IMR-90 (cell line): ENCODE data around the gene CERS6. TPM values are rescaled to one million over a fixed set of nuclear protein-coding genes. Genes with fewer than 3 reads are reported as not detected.

Experiments
- ATAC-seq: fragments of 200-7000 bp; cut with Tn5 transposase; 2 replicates; pipeline ENCODE4 v1.9.1; 2020; ENCODE audit warnings: low read depth, mild to moderate bottlenecking, moderate library complexity
- BruUV-seq: library from RNA; stranded (reverse); fragments of 400-500 nt; replicated peaks from 2 replicates; lab custom pipeline; 2021; lab: Mats Ljungman, UMichigan
- CTCF ChIA-PET: fragments of 300-600 bp; formaldehyde crosslinking; extraction: SDS; loops from one replicate; lab custom pipeline; 2021; ENCODE audit warnings: antibody characterized with exemption; lab: Yijun Ruan, JAX
- POLR2A ChIA-PET: fragments of 300-600 bp; sonication (Branson Sonifier 250); formaldehyde crosslinking; loops from one replicate; lab custom pipeline; 2022; ENCODE audit warnings: antibody characterized with exemption; ENCODE audit not compliant: unreplicated experiment; lab: Charles Lee
- DNase-seq: peaks from one replicate; pipeline ENCODE4 v3.0.0; 2013
- H2AFZ ChIP-seq: replicated peaks from 2 replicates; pipeline ENCODE3; 2013; ENCODE audit warnings: low read length, mild to moderate bottlenecking; ENCODE audit not compliant: poor library complexity
- H2AK5ac ChIP-seq: 2 replicates; pipeline ENCODE4 v1.6.1; 2013; ENCODE audit warnings: low read depth, low read length, inconsistent platforms
- H2AK9ac ChIP-seq: replicated peaks from 2 replicates; pipeline ENCODE3; 2013; ENCODE audit warnings: mild to moderate bottlenecking, low read depth, low read length, moderate library complexity; ENCODE audit not compliant: poor library complexity
- H2BK120ac ChIP-seq: 2 replicates; pipeline ENCODE4 v1.6.1; 2013; ENCODE audit warnings: low read depth, low read length, inconsistent platforms
- H2BK15ac ChIP-seq: 3 replicates; pipeline ENCODE4 v1.6.1; 2013; ENCODE audit warnings: low read depth, low read length, inconsistent platforms
- H2BK20ac ChIP-seq: 2 replicates; pipeline ENCODE4 v1.6.1; 2013; ENCODE audit warnings: low read depth, mild to moderate bottlenecking, inconsistent platforms, low read length, moderate library complexity
- H2BK5ac ChIP-seq: 2 replicates; pipeline ENCODE4 v1.6.1; 2013; ENCODE audit warnings: mild to moderate bottlenecking, low read depth, low read length, inconsistent platforms; ENCODE audit not compliant: poor library complexity, severe bottlenecking
- H3K14ac ChIP-seq: replicated peaks from 2 replicates; pipeline ENCODE4 v1.6.1; 2013; ENCODE audit warnings: low read depth, low read length, inconsistent platforms
- H3K18ac ChIP-seq: 2 replicates; pipeline ENCODE4 v1.6.1; 2013; ENCODE audit warnings: low read depth, low read length, control low read depth
- H3K23ac ChIP-seq: 2 replicates; pipeline ENCODE4 v1.6.1; 2013; ENCODE audit warnings: low read depth, low read length, inconsistent platforms
- H3K27ac ChIP-seq: 2 replicates; pipeline ENCODE4 v1.5.1; 2013; ENCODE audit warnings: mild to moderate bottlenecking, control low read depth, low read length; ENCODE audit not compliant: insufficient read depth
- H3K27me3 ChIP-seq: 2 replicates; pipeline ENCODE4 v1.6.1; 2013; ENCODE audit warnings: low read length; ENCODE audit not compliant: control insufficient read depth, insufficient read depth
- H3K36me3 ChIP-seq: 2 replicates; pipeline ENCODE4 v1.6.1; 2013; ENCODE audit warnings: low read length, mixed read lengths; ENCODE audit not compliant: control insufficient read depth, insufficient read depth
- H3K4ac ChIP-seq: 2 replicates; pipeline ENCODE4 v1.6.1; 2013; ENCODE audit warnings: low read depth, low read length, inconsistent platforms
- H3K4me1 ChIP-seq: 2 replicates; pipeline ENCODE4 v1.6.1; 2013; ENCODE audit warnings: low read length, mixed read lengths; ENCODE audit not compliant: control insufficient read depth, insufficient read depth
- H3K4me2 ChIP-seq: 2 replicates; pipeline ENCODE4 v1.6.1; 2013; ENCODE audit warnings: low read depth, mild to moderate bottlenecking, control low read depth, low read length, moderate library complexity
- H3K4me3 ChIP-seq: 2 replicates; pipeline ENCODE4 v1.5.1; 2013; ENCODE audit warnings: low read depth, mild to moderate bottlenecking, control low read depth, low read length, moderate library complexity; ENCODE audit not compliant: insufficient read depth
- H3K56ac ChIP-seq: 2 replicates; pipeline ENCODE4 v1.6.1; 2013; ENCODE audit warnings: low read length, inconsistent platforms; ENCODE audit not compliant: insufficient read depth; ENCODE audit errors: extremely low read depth
- H3K79me1 ChIP-seq, 2 experiments: 2 replicates each; pipeline ENCODE4 v1.6.1; 2013; ENCODE audit warnings: low read length in 2 of 2, inconsistent platforms in 1 of 2, low read depth in 1 of 2
- H3K9ac ChIP-seq: 2 replicates; pipeline ENCODE4 v1.6.1; 2013; ENCODE audit warnings: low read depth, low read length, control low read depth
- H3K9me1 ChIP-seq: 2 replicates; pipeline ENCODE4 v1.6.1; 2013; ENCODE audit warnings: low read length, inconsistent platforms; ENCODE audit not compliant: insufficient read depth
- H3K9me3 ChIP-seq: 2 replicates; pipeline ENCODE4 v1.6.1; 2013; ENCODE audit warnings: low read length; ENCODE audit not compliant: control insufficient read depth, insufficient read depth
- H4K20me1 ChIP-seq: 2 replicates; pipeline ENCODE4 v1.6.1; 2013; ENCODE audit warnings: low read length, inconsistent platforms; ENCODE audit not compliant: insufficient read depth
- H4K5ac ChIP-seq: 2 replicates; pipeline ENCODE4 v1.6.1; 2013; ENCODE audit warnings: mild to moderate bottlenecking, low read depth, low read length, control low read depth
- H4K8ac ChIP-seq, 2 experiments: 2 replicates each; pipeline ENCODE4 v1.6.1; 2013; ENCODE audit warnings: low read depth in 2 of 2, low read length in 2 of 2, control low read depth in 1 of 2, inconsistent platforms in 1 of 2
- H4K91ac ChIP-seq: 2 replicates; pipeline ENCODE4 v1.6.1; 2013; ENCODE audit warnings: low read depth, low read length, inconsistent platforms; ENCODE audit not compliant: insufficient read depth
- CEBPB ChIP-seq: IDR thresholded peaks from 2 replicates; pipeline ENCODE4 v1.6.1; 2012; ENCODE audit warnings: low read depth, low read length, improper control_type of control experiment
- CHD1 ChIP-seq: IDR thresholded peaks from 2 replicates; pipeline ENCODE4 v1.6.1; 2012; ENCODE audit warnings: low read depth, low read length, improper control_type of control experiment
- MAZ ChIP-seq: IDR thresholded peaks from 2 replicates; pipeline ENCODE4 v1.6.1; 2012; ENCODE audit warnings: low read depth, mild to moderate bottlenecking, low read length, improper control_type of control experiment, moderate library complexity, borderline replicate concordance
- MXI1 ChIP-seq: IDR thresholded peaks from 2 replicates; pipeline ENCODE4 v1.6.1; 2012; ENCODE audit warnings: low read depth, mild to moderate bottlenecking, low read length, moderate library complexity, borderline replicate concordance
- NFE2L2 ChIP-seq: fragments of 150-350 bp; IDR thresholded peaks from 2 replicates; pipeline ENCODE4 v1.6.1; 2016; ENCODE audit warnings: low read depth, mild to moderate bottlenecking, low read length
- RCOR1 ChIP-seq: IDR thresholded peaks from 2 replicates; pipeline ENCODE4 v1.6.1; 2012; ENCODE audit warnings: mild to moderate bottlenecking, low read length, improper control_type of control experiment; ENCODE audit not compliant: insufficient replicate concordance
- RFX5 ChIP-seq: IDR thresholded peaks from 2 replicates; pipeline ENCODE4 v1.8.0; 2012; ENCODE audit warnings: low read depth, mild to moderate bottlenecking, low read length, moderate library complexity
- SMC3 ChIP-seq: fragments of 150-350 bp; IDR thresholded peaks from 2 replicates; pipeline ENCODE4 v1.6.1; 2016; ENCODE audit warnings: low read depth, mild to moderate bottlenecking, antibody characterized with exemption, low read length, moderate library complexity
- USF2 ChIP-seq: fragments of 150-350 bp; IDR thresholded peaks from 2 replicates; pipeline ENCODE4 v1.6.1; 2017; ENCODE audit warnings: mild to moderate bottlenecking, antibody characterized with exemption, low read length, low read depth
- dilution Hi-C: fragments of 300-500 bp; cut with HindIII; formaldehyde crosslinking; loops from one replicate; pipeline ENCODE4 v1.14.3; 2018; ENCODE audit warnings: low sequenced_read_pairs; ENCODE audit not compliant: unreplicated experiment
- in situ Hi-C: fragments of 300-500 bp; cut with MboI; formaldehyde crosslinking; loops from 3 replicates; pipeline ENCODE4 v1.14.3; 2019; ENCODE audit warnings: low sequenced_read_pairs, inconsistent platforms, mixed read lengths
- intact Hi-C: fragments of 100-400 bp; cut with micrococcal nuclease; formaldehyde crosslinking; loops from 2 replicates; pipeline ENCODE4 v1.10.0; 2022
- polyA plus RNA-seq, 3 experiments: library from polyadenylated mRNA; depleted of rRNA; stranded (reverse); fragments of >200 nt; gene quantifications; 2 replicates each; pipeline ENCODE4 v1.2.3, GENCODE V29; 2012; ENCODE audit warnings: low replicate concordance in 1 of 3
- total RNA-seq: library from RNA; depleted of rRNA; stranded (reverse); fragments of >200 nt; gene quantifications from 2 replicates; pipeline ENCODE4 v1.2.3, GENCODE V29; 2012

CERS6 gene
- total and polyA plus RNA-seq, 2 of the 4 experiments (the other 2 are of a cell fraction): 2.1 to 5.7 TPM

DNA sequence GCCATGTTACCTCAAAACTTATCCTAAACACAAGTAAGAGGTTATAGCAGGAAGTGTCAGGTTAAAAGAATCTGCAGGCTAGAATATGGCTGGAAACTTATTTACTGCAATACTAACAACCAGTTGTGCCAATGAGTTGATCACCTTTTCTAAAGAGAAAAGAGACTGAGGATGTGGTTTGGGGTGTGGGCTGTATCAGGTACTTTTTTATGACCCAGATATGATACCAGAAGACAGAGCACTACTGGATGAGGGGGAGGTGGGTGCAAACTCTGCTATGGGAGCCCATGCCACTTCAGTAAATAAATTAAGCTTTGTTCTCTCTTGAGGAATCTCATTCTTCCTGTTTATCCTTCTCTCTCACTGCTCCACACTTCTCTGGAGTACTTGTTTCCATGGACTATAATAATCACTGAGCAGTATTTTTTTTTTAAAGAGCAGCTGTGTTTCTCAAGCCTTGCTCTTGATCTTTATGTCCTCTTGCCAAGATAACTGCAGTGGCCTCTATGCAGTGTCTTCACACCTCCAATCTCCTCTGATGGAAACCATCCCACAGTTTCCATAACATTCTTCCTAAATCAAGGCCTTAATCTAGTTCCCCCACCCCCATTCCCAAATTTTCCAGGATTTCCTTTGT lies 295.1 kb downstream of the CERS6 start:
- Histone ChIP-seq H2BK5ac (no peak overlapping the region), H3K27ac (no peak overlapping the region), H3K9me1 (no peaks in the 10 kb centered on the region), H3K18ac (no peak overlapping the region), H3K4me1 (no peaks in the 10 kb centered on the region), H2BK15ac (no peak overlapping the region), H3K23ac (no peak overlapping the region), H3K9ac (no peak overlapping the region), H3K4me2 (no peak overlapping the region), H2BK120ac (no peak overlapping the region), H3K14ac (no peak overlapping the region), H4K20me1 (no peaks in the 10 kb centered on the region), H3K4me3 (no peak overlapping the region), H3K56ac (no peak overlapping the region), H4K91ac (no peak overlapping the region), H4K8ac (no peak overlapping the region), H3K9me3 (no peaks in the 10 kb centered on the region), H3K36me3 (no peaks in the 10 kb centered on the region), H2AK9ac (no peak overlapping the region), H3K27me3 (no peaks in the 10 kb centered on the region), H2AK5ac (no peak overlapping the region), H2AFZ (no peak overlapping the region), H3K79me1 (no peaks in the 10 kb centered on the region), H4K5ac (no peak overlapping the region), H2BK20ac (no peak overlapping the region), H3K4ac (no peak overlapping the region)
- in situ Hi-C loops (no loop called here), intact Hi-C loops (loop anchor here (10.0 kb wide), 1 partner anchor 296 kb away; the partner anchor contains the start of gene CERS6), dilution Hi-C loops (no loop called here)
- ChIA-PET POLR2A (no interaction called here), CTCF (no interaction called here)
- BruUV-seq: no TSS peak
- ATAC-seq (no peak), DNase-seq (no peak)
- TF ChIP-seq MAZ (no peak), USF2 (no peak), SMC3 (no peak), RFX5 (no peak), CHD1 (no peak), MXI1 (no peak), NFE2L2 (no peak), RCOR1 (no peak), CEBPB (no peak)
